ENCODE data around the gene FEZ2.

Gene FEZ2

GRCh38 chr2:36560726-36561125 is 37.2 kb downstream of the FEZ2 start:
- DNase-seq, result no peak

- no peak for DNase-seq
Observed at GRCh38 chr2:36559221-36559942, 38.6 kb downstream of the FEZ2 start.

DNA sequence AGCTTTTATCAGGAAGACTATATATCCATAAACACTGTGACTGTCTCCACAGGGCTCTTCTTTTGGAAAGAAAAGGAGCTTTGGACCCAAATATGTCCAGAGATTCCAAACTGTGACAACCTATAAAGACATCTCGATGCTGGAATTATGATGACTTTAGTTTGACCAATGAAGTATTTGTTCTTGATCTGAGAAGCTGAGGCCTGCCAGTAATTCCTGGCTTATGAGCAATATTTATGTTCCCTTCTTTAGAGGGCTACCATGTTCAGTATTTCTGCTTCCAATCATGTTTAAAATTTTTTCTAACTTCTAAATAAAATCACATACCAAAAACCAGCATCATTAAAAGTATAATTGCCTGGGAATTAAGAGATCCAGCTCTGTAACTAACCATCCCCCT is 41.1 kb downstream of the FEZ2 start:
- no peak for DNase-seq

DNA sequence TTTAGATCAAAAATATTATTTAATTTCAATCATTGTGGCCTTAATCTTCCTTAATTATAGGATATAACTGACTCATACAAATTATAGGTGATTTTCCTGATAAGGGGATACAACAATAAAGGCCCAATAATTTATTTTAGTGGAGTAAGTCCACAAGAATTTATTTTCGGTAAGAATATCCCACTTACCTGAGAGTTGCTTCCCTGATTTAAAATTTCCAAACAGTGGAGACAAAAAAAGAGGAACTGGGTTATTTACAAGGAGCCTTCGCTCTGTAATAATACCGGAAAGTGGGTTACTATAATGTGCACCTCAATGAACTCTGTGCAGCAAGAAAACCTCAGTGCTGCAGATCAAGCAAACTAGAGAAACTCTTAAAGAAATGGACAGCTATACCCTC is 42.2 kb downstream of the FEZ2 start:
- DNase-seq, result no peak

- no peak for DNase-seq
Observed at GRCh38 chr2:36554531-36554930, 43.4 kb downstream of the FEZ2 start.

DNA sequence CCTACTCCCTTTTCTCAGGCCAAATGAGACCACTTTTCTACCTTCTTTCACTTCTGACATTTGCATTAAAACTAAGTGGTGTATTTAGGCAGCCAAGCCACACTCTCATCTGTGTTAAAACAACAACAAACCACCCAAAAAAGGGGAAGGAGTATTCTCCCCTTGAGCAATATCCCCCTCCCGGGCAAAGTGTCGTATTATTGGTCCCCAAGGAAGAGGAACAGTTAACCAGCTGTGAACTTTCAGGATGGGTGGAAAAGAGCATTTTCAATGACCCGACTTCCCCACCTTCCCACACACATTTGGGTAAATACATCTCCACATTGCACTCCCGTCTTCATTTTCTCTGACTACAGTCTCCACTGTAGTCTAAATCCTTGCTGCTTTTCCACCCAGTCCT is 44.3 kb downstream of the FEZ2 start:
- DNase-seq, result peak; percentile 43

GRCh38 chr2:36550006-36550405 is 48.0 kb downstream of the FEZ2 start:
- no peak for DNase-seq

GRCh38 chr2:36549165-36549574 is 48.8 kb downstream of the FEZ2 start:
- no peak for DNase-seq

- no peak for DNase-seq
Observed at GRCh38 chr2:36547906-36548305, 50.1 kb downstream of the FEZ2 start.

DNA sequence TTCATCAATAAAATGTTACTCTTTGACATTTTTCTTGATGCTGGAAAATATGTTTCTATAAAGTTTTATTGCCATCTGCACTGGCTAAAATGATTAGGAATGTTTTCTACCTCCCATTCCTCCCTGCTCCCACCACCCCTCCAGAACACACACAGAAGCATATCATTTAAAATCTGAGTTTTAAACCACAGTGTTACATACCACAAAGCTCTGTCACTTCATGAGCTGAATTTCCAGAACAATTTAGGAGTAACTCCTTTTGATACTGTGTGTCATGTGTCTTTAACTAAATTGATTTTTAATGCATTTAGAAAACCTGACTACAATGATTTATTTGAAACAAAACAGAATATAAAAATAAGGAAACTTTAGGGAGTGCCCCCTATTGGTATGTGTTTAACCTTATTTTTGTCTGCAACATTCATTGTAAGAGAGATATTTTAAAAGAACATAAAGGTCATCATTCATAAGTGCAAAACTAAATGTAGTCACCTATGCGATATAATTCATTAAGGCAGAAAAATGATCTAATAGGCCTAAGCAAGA is 52.0 kb downstream of the FEZ2 start:
- DNase-seq, result no peak

GRCh38 chr2:36544638-36545338 is 53.2 kb downstream of the FEZ2 start:
- DNase-seq, result no peak

GRCh38 chr2:36541891-36542595 is 55.9 kb downstream of the FEZ2 start:
- DNase-seq, result no peak

- DNase-seq, result no peak
Observed at GRCh38 chr2:36540986-36541754, 56.8 kb downstream of the FEZ2 start.

DNA sequence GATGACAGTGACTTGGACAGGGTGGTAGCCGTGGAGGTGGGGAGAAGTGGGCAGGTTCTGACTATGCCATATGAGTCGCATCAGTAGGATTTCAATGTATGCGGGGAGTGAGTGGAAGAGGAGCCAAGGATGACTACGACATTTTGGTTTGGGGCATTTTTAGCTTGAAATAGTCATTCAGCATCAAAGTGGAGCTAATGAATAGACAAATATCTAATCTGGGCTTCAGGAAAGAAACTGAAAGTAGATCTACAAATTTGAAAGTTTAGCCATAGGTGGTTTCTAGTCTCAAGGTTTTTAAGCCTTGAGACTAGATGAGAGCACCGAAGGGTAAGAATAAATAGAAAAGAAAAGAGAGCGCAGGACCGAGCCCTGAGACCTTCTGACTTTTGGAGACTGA is 58.3 kb downstream of the FEZ2 start:
- no peak for DNase-seq

DNA sequence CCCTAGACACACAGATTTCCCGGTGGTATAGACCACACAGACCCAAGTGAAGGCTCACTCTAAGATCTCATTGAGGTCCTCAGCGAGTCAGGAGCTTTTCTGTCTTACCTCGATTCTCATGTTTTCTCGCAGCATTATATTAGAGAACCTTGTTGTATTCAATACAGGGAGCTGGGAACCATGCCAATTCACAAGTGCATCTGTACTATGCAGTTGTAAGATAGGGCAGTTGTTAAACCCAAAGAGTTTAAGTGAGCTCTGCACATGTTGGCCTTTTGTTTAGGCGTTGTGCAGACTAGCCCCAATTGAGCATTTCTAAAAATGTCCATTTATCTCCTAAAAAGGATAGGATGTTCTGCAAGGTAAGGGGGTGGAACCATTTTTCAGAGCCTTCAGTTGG is 59.6 kb downstream of the FEZ2 start:
- DNase-seq, result peak; percentile 96

DNA sequence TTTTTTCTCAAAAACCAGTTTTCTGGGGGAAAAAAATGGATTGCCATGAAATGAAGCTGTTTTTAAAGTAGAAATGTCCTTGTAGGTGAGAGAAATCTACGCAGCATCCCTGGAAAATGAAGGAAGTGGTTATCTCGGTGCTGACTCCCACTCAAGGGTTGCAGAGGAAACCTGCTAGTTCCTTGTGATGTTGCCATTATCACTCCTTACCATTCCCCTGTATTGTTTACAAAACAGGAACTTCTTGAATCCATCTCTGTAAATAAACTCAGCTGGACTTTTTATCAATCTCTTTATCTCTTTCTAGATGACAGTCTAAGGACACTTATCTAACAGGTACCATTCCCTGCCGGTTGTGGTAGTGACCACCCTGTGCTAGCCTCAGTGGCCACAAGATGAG is 61.2 kb downstream of the FEZ2 start:
- DNase-seq, result no peak

DNA sequence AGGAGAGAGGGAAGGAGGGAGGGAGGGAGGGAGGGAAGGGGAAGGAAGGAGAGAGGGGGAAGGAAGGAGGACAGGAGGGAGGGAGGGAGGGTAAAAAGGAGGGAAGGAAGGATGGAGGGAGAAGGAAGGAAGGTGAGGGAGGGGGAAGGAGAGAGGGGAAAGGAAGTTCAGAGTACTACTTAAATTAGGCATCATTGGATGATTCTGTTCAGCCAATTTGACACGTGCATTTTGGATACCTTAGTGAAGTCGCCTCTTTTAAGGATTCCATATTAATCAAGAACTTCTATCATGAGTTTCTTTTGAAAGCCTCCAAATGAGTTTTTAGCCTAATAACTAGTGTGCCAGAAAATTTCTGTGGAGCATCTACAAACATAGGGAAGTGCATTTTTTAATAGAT is 62.9 kb downstream of the FEZ2 start:
- DNase-seq, result no peak

DNA sequence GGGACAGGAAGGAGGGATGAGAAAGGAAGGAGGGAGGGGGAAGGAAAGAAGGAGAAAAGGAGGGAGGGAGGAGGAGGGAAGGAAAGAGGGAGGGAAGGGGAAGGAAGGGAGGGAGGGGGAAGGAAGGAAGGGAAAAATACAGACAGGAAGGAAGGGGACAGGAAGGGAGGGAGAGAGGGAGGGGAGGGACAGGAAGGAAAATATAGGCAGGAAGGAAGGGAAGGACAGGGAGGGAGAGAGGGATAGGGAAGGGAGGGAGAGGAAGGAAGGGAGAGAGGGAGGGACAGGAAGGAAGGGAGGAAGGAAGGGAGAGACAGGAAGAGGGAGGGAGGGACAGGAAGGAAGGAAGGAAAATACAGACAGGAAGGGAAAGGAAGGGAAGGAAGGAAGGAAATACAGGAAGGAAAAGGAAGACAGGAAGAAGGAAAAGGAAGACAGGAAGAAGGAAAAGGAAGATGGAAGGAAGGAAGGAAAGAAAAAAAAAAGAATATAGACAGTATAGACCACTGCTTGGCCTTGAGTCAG is 63.6 kb downstream of the FEZ2 start:
- DNase-seq, result no peak

- DNase-seq, result peak; percentile 34
Observed at GRCh38 chr2:36530983-36531354, 67.0 kb downstream of the FEZ2 start.

- DNase-seq, result no peak
Observed at GRCh38 chr2:36530178-36530982, 67.6 kb downstream of the FEZ2 start.

- DNase-seq, result no peak
Observed at GRCh38 chr2:36528766-36529392, 69.1 kb downstream of the FEZ2 start.
